GM21367 (cell line): ENCODE results near the gene APBA3.

Source experiments
- ATAC-seq: cut with Tn5 transposase; IDR thresholded peaks from one replicate; pipeline ENCODE4 v1.9.1; 2021; ENCODE audit not compliant: unreplicated experiment

Gene APBA3

DNA sequence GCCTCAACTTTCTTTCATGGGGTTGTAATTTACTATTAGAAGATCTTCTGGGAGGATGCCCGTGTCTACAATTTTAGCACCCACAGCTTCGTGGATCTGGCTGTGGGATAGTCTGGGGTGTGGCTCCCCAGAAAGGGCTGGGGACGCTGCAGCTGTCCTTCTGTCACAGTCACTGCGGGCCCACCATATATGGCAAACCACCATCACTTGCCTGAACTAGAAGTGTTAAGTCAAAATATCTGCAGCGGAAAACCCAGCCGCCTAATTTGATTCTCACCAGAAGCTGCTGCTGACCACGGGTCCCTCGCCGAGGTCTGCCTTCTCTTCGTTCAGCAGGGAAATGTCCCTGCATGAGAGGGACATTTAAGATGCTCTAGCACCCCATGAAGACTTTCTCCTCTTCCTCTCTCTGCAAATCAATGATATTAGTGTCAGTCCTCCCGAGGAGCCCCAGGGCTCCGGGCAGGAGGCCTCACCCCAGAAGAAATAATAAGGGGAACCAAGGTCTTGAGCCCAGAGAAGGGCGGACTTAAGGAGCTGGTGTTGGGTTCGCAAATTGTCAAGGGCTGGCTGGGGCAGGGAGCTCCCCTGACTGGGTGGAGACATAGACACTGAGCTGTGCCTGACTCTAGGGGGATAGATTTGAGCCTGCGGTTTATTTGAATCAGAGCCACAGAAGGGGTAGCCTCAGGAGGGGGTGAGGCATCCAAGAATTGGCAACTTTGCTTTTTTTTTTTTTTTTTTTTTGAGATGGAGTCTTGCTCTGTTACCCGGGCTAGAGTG is 27.7 kb upstream of the APBA3 start:
- no peak for ATAC-seq

DNA sequence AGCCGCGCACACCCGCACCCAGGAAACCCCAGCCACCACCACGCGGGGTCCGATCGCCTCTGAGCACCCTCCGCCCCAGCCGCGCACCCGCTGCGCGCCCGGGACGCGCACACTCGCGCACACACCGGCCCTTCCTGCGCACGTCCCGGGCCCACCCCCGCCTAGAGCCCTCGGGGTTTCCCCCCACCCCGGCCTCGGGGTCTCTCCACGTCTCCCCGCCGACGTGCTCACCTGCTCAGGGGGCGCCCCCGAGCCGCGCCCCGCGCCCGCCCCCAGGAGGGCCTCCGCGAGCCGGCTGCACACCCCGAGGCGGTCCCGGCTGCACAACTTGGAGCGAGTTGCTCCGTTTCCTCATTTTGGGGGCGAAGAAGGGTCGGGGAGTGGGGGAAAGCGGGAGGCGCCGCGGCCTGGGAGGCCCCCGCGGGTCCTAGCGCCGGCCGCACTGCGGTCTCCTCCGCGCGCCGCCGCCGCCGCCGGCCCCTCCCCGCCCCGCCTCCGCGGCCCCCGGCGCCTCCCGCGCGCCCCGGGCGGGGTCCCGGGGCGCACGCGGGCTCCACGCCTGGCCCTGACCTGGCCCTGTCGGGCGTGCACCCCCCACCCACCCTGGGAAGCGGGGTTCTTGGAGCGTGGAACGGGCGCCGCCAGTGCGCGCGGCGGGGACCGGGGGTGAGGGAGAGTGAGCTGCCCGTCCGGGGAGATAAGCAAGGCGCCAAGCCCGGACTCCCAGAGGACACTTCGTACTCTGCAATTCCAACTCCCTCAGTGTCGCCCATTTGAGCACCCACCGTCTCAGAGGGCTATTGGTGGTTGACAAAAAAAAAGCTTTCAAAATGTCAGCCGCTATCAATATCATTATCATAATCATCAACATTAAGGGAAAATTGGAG is 24.7 kb upstream of the APBA3 start, which contains the start of gene MATK:
Gene MATK, minus strand, starts transcription at position 444 of the 887 bp plus-strand sequence. CDS start 1,246 bp downstream, outside the sequence.
- ATAC-seq: no peak

GRCh38 chr19:3785451-3785937 is 24.0 kb upstream of the APBA3 start:
- no peak for ATAC-seq

- ATAC-seq: no peak
Measured at GRCh38 chr19:3784607-3785450, 23.3 kb upstream of the APBA3 start.

GRCh38 chr19:3783660-3784584 is 22.4 kb upstream of the APBA3 start:
- ATAC-seq: no peak

- no peak for ATAC-seq
Measured at GRCh38 chr19:3782903-3783302, 21.4 kb upstream of the APBA3 start.

GRCh38 chr19:3782330-3782729 is 20.8 kb upstream of the APBA3 start:
- ATAC-seq: no peak

- ATAC-seq: no peak
Measured at GRCh38 chr19:3781603-3782002, 20.1 kb upstream of the APBA3 start.

DNA sequence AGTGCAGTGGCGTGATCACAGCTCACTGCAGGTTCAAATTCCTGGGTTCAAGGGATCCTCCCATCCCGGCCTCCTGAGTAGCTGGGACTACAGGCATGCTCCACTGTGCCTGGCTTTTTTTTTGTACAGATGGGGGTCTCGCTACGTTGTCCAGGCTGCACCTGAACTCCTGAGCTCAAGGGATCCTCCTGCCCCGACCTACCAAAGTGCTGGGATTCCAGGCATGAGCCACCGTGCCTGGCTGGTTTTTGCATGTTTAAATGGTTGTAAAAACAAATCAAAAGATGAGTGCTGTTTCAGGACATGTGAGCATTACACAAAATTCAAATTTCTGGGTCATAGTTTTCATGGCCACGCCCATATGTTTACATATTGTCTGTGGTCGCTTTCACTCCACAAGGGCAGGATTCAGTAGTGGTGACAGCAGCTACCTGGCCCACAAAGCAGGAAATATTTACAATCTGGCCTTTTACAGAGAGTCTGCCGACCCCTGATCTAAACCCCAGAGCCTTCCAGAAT is 19.4 kb upstream of the APBA3 start:
- no peak for ATAC-seq

- ATAC-seq: no peak
Measured at GRCh38 chr19:3778899-3779723, 17.6 kb upstream of the APBA3 start.

DNA sequence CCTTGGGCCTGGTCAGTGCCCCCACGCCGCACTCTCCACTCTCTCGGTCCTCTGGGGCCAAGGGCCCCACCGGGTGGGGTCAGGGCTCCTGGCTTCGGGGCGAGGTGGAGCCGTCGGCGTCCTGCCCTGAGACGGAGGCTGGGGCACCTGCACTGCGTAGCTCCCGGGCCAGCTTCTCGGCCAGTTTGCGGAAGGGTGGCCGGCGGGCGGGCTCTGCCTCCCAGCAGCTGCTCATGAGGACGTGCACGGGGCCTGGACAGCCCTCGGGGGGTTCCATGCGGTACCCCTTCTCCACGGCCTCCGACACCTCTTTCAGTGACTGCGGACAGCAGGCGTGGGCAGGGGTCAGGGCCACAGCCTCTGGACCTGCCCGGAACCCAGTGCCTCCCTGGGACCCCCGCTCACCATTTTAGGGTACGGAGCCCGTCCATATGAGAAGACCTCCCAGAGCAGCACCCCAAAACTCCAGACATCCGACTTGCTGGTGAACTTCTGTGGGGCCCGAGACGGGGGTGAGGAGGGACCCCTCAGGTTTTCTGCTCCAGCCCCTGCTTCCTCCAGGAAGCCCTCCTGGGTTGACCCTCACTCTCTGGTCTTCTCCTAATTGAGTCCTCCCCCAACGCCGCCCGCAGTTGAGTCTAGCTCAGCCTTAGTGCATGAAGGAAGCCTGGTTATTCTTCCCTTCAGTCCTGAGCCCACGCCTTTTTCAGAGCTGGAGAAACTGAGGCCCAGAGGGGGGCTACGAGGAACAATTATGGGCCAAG is 16.8 kb upstream of the APBA3 start:
- ATAC-seq: no peak

DNA sequence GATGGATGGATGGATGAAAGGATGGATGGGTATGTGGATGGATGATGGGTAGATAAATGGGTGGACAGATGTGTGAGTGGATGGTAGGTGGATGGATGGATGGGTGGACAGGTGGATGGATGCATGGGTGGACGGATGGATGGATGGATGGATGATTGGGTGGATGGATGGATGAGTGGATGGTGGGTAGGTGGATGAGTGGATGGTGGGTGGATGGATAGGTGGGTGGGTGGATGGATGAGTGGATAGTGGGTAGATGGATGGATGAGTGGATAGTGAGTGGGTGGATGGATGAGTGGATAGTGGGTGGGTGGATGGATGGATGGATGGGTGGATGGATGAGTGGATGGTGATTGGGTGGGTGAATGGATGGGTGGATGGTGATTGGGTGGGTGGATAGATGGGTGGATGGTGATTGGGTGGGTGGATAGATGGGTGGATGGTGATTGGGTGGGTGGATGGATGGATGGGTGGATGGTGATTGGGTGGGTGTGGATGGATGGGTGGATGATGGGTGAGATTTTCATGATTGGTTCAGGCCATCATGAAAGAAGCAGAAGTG is 15.1 kb upstream of the APBA3 start:
- no peak for ATAC-seq

- ATAC-seq: no peak
Measured at GRCh38 chr19:3775831-3776230, 14.3 kb upstream of the APBA3 start.

DNA sequence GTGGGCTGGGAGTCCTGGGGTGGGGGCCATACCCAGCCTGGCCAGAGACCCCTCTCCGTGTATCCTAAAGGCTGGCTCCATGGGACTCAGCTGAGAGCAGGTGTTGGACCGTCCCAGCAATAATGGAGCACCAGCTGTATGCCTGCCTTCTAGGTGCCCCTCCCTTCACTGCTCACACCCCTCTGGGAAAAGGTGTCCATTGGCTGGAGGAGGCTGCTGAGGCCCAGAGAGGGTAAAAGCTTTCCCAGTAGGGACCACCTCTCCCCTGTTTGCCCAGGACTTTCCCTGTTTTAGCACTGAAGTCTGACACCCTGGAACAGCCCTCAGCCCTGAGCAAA is 13.9 kb upstream of the APBA3 start:
- no peak for ATAC-seq

GRCh38 chr19:3774621-3775373 is 13.3 kb upstream of the APBA3 start:
- no peak for ATAC-seq

DNA sequence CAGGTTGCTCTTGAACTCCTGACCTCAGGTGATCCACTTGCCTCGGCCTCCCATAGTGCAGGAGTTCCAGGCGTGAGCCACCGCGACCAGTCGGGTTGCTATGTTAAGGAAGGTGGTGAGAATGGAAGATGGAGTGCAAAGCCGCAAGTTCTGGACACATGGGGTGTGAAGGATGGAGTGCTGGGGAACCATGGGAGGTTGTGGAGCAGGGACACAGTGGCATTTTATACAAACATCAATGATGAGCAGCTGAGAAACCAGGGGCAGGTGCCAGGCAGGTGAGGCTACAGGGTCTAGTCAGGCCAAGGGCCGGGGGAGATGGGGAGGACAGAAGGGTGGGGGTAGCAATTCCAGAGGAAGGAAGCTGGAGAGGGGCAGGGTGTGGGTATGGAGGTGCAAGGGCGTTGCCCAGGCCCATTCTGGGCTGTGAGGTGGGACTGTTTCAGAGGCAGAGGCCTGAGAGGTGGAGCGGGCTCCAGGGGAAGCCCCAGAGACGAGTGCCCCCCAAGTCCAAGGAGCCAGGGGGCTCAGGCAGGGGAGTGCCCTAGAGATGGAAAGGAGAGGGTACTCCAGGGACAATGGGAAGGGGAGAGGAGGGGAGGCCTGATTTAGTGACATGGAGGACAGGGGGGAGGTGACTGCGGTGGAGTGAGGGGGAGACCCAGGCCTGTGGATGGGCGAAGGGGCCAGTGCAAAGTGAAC is 12.5 kb upstream of the APBA3 start:
- no peak for ATAC-seq
